GM12878 (cell line): ENCODE measurements around the gene MAK. TPM values are rescaled to one million over a fixed set of nuclear protein-coding genes. Genes with fewer than 3 reads are reported as not detected.

Experiments used
- ATF3 ChIP-seq: IDR thresholded peaks from 2 replicates; pipeline ENCODE4 v1.6.1; 2011; ENCODE audit warnings: low read depth, mild to moderate bottlenecking, low read length, moderate library complexity, borderline replicate concordance; ENCODE audit errors: extremely low read depth
- CTCF ChIP-seq, 3 experiments: IDR thresholded peaks in 2 of 3; conservative IDR thresholded peaks in 1 of 3; 2 replicates each; pipeline ENCODE4 v1.5.1; 2011; ENCODE audit warnings: low read depth in 3 of 3, low read length in 3 of 3, mild to moderate bottlenecking in 3 of 3, control low read depth in 2 of 3, moderate library complexity in 2 of 3, inconsistent platforms in 1 of 3, mixed read lengths in 1 of 3; ENCODE audit not compliant: control insufficient read depth in 2 of 3, insufficient read depth in 1 of 3; ENCODE audit errors: extremely low read depth in 1 of 3
- CUX1 ChIP-seq: IDR thresholded peaks from 2 replicates; pipeline ENCODE4 v1.6.1; 2012; ENCODE audit warnings: improper control_type of control experiment, low read depth, low read length; ENCODE audit not compliant: insufficient replicate concordance
- IKZF1 ChIP-seq: fragments of 450-650 bp; conservative IDR thresholded peaks from 2 replicates; pipeline ENCODE4 v1.6.1; 2017; ENCODE audit warnings: antibody characterized with exemption, mild to moderate bottlenecking
- KAT2A ChIP-seq: conservative IDR thresholded peaks from 2 replicates; pipeline ENCODE4 v1.6.1; 2011; ENCODE audit warnings: low read depth, low read length; ENCODE audit not compliant: control insufficient read depth
- NFXL1 ChIP-seq: fragments of 450-650 bp; IDR thresholded peaks from 2 replicates; pipeline ENCODE4 v1.6.1; 2017; ENCODE audit warnings: antibody characterized with exemption, mild to moderate bottlenecking, borderline replicate concordance
- RAD21 ChIP-seq: IDR thresholded peaks from 2 replicates; pipeline ENCODE4 v1.6.1; 2011; ENCODE audit warnings: mild to moderate bottlenecking, low read depth, low read length, moderate library complexity; ENCODE audit not compliant: insufficient read depth
- TBL1XR1 ChIP-seq: IDR thresholded peaks from 2 replicates; pipeline ENCODE4 v1.6.1; 2012; ENCODE audit warnings: low read depth, low read length, improper control_type of control experiment
- TCF12 ChIP-seq: IDR thresholded peaks from 2 replicates; pipeline ENCODE4 v1.6.1; 2011; ENCODE audit warnings: low read depth, mild to moderate bottlenecking, low read length
- YY1 ChIP-seq: IDR thresholded peaks from 2 replicates; pipeline ENCODE4 v1.6.1; 2011; ENCODE audit warnings: low read depth, mild to moderate bottlenecking, low read length
- ZBTB11 ChIP-seq: fragments of 450-650 bp; formaldehyde crosslinking; IDR thresholded peaks from 2 replicates; pipeline ENCODE4 v1.5.0; 2022; ENCODE audit warnings: mild to moderate bottlenecking, missing genetic modification characterization
- ZNF384 ChIP-seq: IDR thresholded peaks from 2 replicates; pipeline ENCODE4 v1.6.1; 2012; ENCODE audit warnings: low read depth, mild to moderate bottlenecking, low read length, improper control_type of control experiment, borderline replicate concordance
- ZNF592 ChIP-seq: fragments of 450-650 bp; IDR thresholded peaks from 2 replicates; pipeline ENCODE4 v1.6.1; 2017; ENCODE audit warnings: mild to moderate bottlenecking, moderate library complexity
- polyA plus RNA-seq, 11 experiments: library from polyadenylated mRNA; depleted of rRNA in 4 of 11; unstranded in 6 of 11; stranded (reverse) in 5 of 11; fragments of >200 nt; fragmentation: Nextera tagmentation in 4 of 11; fragmentation: Illumina TruSeq in 1 of 11; extraction: Ambion mirVana in 4 of 11; extraction: Trizol in 1 of 11; gene quantifications; 1 replicate in 1 of 11; 2 replicates in 10 of 11; pipeline versions ENCODE4 v1.2.1 to v1.2.3, GENCODE V29; 2011 to 2016; ENCODE audit warnings: inconsistent platforms in 2 of 11, missing spikeins in 2 of 11, low read depth in 1 of 11
- total RNA-seq, 4 experiments: library from RNA; depleted of rRNA in 3 of 4; stranded (reverse); fragments of >200 nt in 3 of 4; fragmentation: Illumina TruSeq in 1 of 4; extraction: Trizol in 1 of 4; gene quantifications; 2 replicates each; pipeline versions ENCODE4 v1.2.1 to v1.2.3, GENCODE V29; 2013 to 2021

Gene MAK
- total and polyA plus RNA-seq, 10 of the 15 experiments (the other 5 are each of a cell fraction or from before 2014, with no cell fraction given) = 0.01 to 0.90 (median 0.13) TPM; not detected in 1

GRCh38 chr6:10801224-10801848, 37.0 kb downstream of the MAK start (continued):
- TF ChIP-seq ZNF592 (0 out of 2 replicates have a peak, but pooled peaks have one; percentile 13), KAT2A (no peak), TCF12 (no peak), YY1 (peak; percentile 61; the same call in 1 of the 2 replicates), RAD21 (peak; percentile 94), ATF3 (no peak), NFXL1 (no peak), IKZF1 (no peak), CUX1 (no peak), CTCF (IDR thresholded peaks at IDR 0.05 in 2 of 3, conservative IDR thresholded peaks at IDR 0.05 in 1 of 3; ENCODE audit: control insufficient read depth in 2 of 3, extremely low read depth in 1 of 3, insufficient read depth in 1 of 3, low read depth in 3 of 3, low read length in 3 of 3) (peak; percentile 98 to 99 (median 99); a peak in 5 of 6 replicates), TBL1XR1 (no peak), ZBTB11 (CRISPR knock-in tag) (no peak), ZNF384 (no peak)
